GM08714 (cell line): Measurements from ENCODE around the gene GABRR1.

Experiments
- H3K4me3 ChIP-seq: fragments of 200-500 bp; sonication (Bioruptor generic); 2 replicates; pipeline ENCODE4 v1.5.1; 2014; ENCODE audit warnings: mild to moderate bottlenecking, low read length, inconsistent platforms
- ZNF274 ChIP-seq: IDR thresholded peaks from 2 replicates; pipeline ENCODE4 v1.6.1; 2012; ENCODE audit warnings: mild to moderate bottlenecking, low read depth, low read length

GABRR1 gene

GRCh38 chr6:89200706-89201215 is 16.4 kb downstream of the GABRR1 start:
- no peak for TF ChIP-seq ZNF274
- H3K4me3 ChIP-seq = no peak overlapping the region

- TF ChIP-seq ZNF274 = no peak
- no peak overlapping the region for H3K4me3 ChIP-seq
Measured at GRCh38 chr6:89199579-89199978, 17.6 kb downstream of the GABRR1 start.

GRCh38 chr6:89198235-89198634 is 18.9 kb downstream of the GABRR1 start:
- TF ChIP-seq ZNF274 = no peak
- no peak overlapping the region for H3K4me3 ChIP-seq

- no peak for TF ChIP-seq ZNF274
Measured at GRCh38 chr6:89197141-89197540, 20.0 kb downstream of the GABRR1 start.

GRCh38 chr6:89194559-89194958 is 22.6 kb downstream of the GABRR1 start:
- no peak for TF ChIP-seq ZNF274

More at GRCh38 chr6:89197141-89197540, 20.0 kb downstream of the GABRR1 start:
- H3K4me3 ChIP-seq = no peak overlapping the region

GRCh38 chr6:89190741-89191140 is 26.4 kb downstream of the GABRR1 start:
- TF ChIP-seq ZNF274 = no peak
- H3K4me3 ChIP-seq = no peak overlapping the region

More at GRCh38 chr6:89194559-89194958, 22.6 kb downstream of the GABRR1 start:
- no peak overlapping the region for H3K4me3 ChIP-seq

- TF ChIP-seq ZNF274 = no peak
Measured at GRCh38 chr6:89187504-89187903, 29.7 kb downstream of the GABRR1 start.

GRCh38 chr6:89186762-89187161 is 30.4 kb downstream of the GABRR1 start:
- H3K4me3 ChIP-seq = no peak overlapping the region
- no peak for TF ChIP-seq ZNF274

More at GRCh38 chr6:89187504-89187903, 29.7 kb downstream of the GABRR1 start:
- no peak overlapping the region for H3K4me3 ChIP-seq

- no peak overlapping the region for H3K4me3 ChIP-seq
- no peak for TF ChIP-seq ZNF274
Measured at GRCh38 chr6:89184344-89184743, 32.8 kb downstream of the GABRR1 start.

GRCh38 chr6:89183294-89183693 is 33.9 kb downstream of the GABRR1 start:
- no peak for TF ChIP-seq ZNF274
- no peak overlapping the region for H3K4me3 ChIP-seq

GRCh38 chr6:89180971-89181370 is 36.2 kb downstream of the GABRR1 start:
- TF ChIP-seq ZNF274 = no peak

GRCh38 chr6:89180112-89180511 is 37.0 kb downstream of the GABRR1 start:
- no peak overlapping the region for H3K4me3 ChIP-seq
- TF ChIP-seq ZNF274 = no peak

More at GRCh38 chr6:89180971-89181370, 36.2 kb downstream of the GABRR1 start:
- H3K4me3 ChIP-seq = no peak overlapping the region

GRCh38 chr6:89173634-89174033 is 43.5 kb downstream of the GABRR1 start:
- no peak for TF ChIP-seq ZNF274
- H3K4me3 ChIP-seq = no peak overlapping the region

GRCh38 chr6:89172131-89172530 is 45.0 kb downstream of the GABRR1 start:
- no peak overlapping the region for H3K4me3 ChIP-seq
- TF ChIP-seq ZNF274 = no peak

GRCh38 chr6:89162047-89162371 is 55.1 kb downstream of the GABRR1 start:
- no peak for TF ChIP-seq ZNF274
- H3K4me3 ChIP-seq = no peak overlapping the region
